ACC112 (cell line): ENCODE measurements around the gene SLC33A1.
"Not testable (repeated sequence)": the region's sequence is repeated elsewhere in the genome, so short reads cannot be mapped to it uniquely, and the experiment has no call there.

ENCODE experiments used
- H2AFZ ChIP-seq: fragments of 200-600 bp; sonication (generic); one replicate; pipeline ENCODE4 v1.6.0; 2017; ENCODE audit warnings: antibody characterized with exemption, low read length; ENCODE audit not compliant: unreplicated experiment
- H3K27ac ChIP-seq: fragments of 200-600 bp; sonication (generic); 2 replicates; pipeline ENCODE4 v1.5.1; 2014; ENCODE audit warnings: low read depth, mild to moderate bottlenecking, antibody characterized with exemption, low read length, moderate library complexity
- H3K27me3 ChIP-seq: fragments of 200-600 bp; sonication (generic); 2 replicates; pipeline ENCODE4 v1.6.1; 2014; ENCODE audit warnings: mild to moderate bottlenecking, antibody characterized with exemption, low read length, moderate library complexity, mixed read lengths; ENCODE audit not compliant: insufficient read depth
- H3K36me3 ChIP-seq: fragments of 200-600 bp; sonication (generic); 2 replicates; pipeline ENCODE4 v1.6.1; 2016; ENCODE audit warnings: mild to moderate bottlenecking, antibody characterized with exemption, low read length, moderate library complexity, mixed read lengths; ENCODE audit not compliant: insufficient read depth
- H3K4me1 ChIP-seq: fragments of 200-600 bp; sonication (generic); one replicate; pipeline ENCODE4 v1.6.1; 2016; ENCODE audit warnings: low read length, mixed read lengths; ENCODE audit not compliant: insufficient read depth, unreplicated experiment, control insufficient read depth
- H3K4me3 ChIP-seq: fragments of 200-600 bp; sonication (generic); 2 replicates; pipeline ENCODE4 v1.5.1; 2014; ENCODE audit warnings: mild to moderate bottlenecking, low read depth, low read length
- H3K79me2 ChIP-seq: fragments of 200-600 bp; sonication (generic); one replicate; pipeline ENCODE4 v1.6.0; 2016; ENCODE audit warnings: low read length; ENCODE audit not compliant: control insufficient read depth, unreplicated experiment, insufficient read depth

The SLC33A1 gene

DNA sequence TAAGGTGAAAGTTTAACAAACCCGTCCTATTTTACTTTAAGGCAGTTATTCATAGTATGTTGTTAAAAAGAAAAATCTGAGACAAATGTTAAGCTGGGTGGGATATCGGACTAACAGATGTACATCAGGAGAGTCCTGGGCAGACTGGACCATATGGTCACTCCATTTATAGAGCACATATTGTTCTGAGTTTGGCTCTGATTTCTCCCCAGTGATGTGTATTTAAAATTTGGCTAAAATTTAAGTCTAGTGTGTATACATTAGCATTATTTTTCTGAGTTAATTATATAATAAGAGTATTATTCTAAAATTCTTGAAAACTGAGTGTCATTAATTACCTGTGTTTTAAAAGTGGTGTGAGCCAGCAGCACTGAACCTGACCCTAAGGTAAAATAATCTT, 22.3 kb upstream of the SLC33A1 start:
- no peak overlapping the region for H3K4me3 ChIP-seq
- peaks cover 98% of the 10 kb centered on the region for H3K79me2 ChIP-seq
- peaks cover 13% of the 10 kb centered on the region for H3K4me1 ChIP-seq
- H3K27ac ChIP-seq: no peak overlapping the region
- no peaks in the 10 kb centered on the region for H3K27me3 ChIP-seq
- H3K36me3 ChIP-seq: no peaks in the 10 kb centered on the region
- H2AFZ ChIP-seq: no peak overlapping the region

DNA sequence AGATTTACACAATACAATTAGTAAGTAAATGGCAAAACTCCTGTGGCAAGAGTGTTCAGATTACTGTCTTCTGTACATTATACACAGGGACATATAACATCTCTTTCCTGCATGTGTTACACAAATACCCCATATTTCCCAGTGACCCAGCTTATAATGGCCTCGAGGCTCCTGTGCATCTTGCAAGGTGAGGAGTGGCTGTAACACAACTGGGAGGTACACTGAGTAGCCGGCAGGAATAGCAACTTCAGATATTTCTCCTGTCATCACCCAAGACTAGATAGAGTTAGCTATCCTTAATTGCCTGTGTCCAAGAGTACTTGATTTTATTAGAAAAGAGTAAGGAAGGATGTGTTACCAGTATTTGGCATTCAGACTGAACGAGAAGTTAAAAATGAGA, 21.8 kb upstream of the SLC33A1 start:
- no peaks in the 10 kb centered on the region for H3K36me3 ChIP-seq
- no peak overlapping the region for H3K27ac ChIP-seq
- no peak overlapping the region for H3K4me3 ChIP-seq
- H3K4me1 ChIP-seq: peaks cover 13% of the 10 kb centered on the region
- H3K79me2 ChIP-seq: peaks cover 98% of the 10 kb centered on the region
- H3K27me3 ChIP-seq: no peaks in the 10 kb centered on the region
- no peak overlapping the region for H2AFZ ChIP-seq

DNA sequence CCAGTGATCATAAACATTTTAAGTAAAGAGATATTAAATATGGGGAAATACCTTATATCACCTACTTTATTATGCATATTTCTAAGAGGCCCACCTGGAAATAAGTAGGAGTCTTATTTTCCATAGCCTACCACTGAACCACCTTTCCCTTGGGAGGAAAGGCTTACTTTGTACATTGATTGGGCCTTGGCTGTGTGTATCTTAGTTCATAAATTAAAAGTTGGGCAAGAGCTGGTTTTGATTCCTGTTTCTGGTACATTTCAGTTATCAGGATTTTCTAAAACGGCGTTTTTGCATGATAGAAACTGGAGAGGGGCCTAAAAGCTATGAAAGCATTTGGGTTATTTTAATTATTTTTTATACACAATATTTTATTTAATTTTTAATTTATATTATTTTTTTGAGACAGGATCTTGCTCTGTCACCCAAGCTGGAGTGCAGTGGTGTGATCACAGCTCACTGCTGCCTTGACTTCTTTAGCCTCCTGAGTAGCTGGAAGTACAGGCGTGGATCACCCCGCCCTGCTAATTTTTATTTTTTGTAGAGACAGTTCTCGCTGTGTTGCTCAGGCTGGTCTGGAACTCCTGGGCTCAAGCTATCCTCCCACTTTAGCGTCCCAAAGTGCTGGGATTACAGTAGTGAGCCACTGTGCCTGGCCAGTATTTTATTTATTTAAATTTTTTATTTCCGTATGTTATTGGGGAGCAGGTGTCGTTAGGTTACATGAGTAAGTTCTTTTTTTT, 18.8 kb upstream of the SLC33A1 start:
- no peak overlapping the region for H2AFZ ChIP-seq
- H3K4me3 ChIP-seq: peak overlapping the region; percentile 84
- no peaks in the 10 kb centered on the region for H3K36me3 ChIP-seq
- H3K27ac ChIP-seq: no peak overlapping the region
- H3K4me1 ChIP-seq: peaks cover 19% of the 10 kb centered on the region
- H3K27me3 ChIP-seq: no peaks in the 10 kb centered on the region
- H3K79me2 ChIP-seq: peaks cover 74% of the 10 kb centered on the region

- Histone ChIP-seq H3K36me3 (no peaks in the 10 kb centered on the region), H3K79me2 (peaks cover 61% of the 10 kb centered on the region), H3K4me3 (peak overlapping the region; percentile 84), H3K27me3 (no peaks in the 10 kb centered on the region), H3K4me1 (peaks cover 19% of the 10 kb centered on the region), H2AFZ (peak overlapping the region; percentile 93), H3K27ac (peak overlapping the region; percentile 72)
These were observed 17.5 kb upstream of the SLC33A1 start for GRCh38 chr3:155871746-155872158.

DNA sequence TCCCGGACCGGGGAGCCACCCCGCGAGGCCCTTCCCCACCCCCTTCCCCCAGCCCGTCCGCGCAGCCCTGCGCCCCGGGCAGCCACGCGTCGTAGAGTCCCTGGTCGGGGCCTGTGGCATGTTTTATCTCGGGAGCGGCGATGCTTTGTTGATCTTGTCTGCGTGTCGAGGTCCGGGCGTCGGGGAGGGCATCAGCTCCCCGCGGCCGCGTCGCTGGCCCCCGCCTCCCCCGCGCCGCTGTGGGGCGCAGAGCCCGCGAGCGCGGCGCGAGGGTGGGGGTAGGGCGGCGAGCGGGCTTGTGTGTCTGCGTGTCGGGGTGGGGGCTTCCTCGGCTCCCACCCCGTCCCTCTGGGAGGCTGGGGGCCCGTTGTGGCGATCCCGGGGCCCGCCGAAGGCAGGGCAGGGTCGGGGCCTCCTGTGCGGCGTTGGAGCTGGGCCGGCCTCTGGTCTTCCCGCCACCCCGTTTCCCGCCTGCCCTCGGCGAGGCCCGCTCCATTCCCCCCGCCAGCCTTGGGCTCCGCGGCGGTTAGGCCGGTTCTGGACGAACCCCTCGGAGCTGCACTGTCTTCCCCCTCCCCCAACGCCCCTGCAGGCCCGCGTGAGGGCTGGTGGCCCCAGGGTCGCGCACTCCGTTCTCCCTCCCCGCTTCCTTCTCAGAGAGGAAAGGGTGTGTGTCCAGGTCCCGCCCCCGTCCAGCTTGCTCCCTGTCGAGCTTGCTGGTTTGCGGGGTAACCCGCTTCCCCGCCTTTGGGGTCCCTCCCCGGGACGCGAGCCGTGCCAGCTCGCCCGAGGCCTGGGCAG, 16.9 kb upstream of the SLC33A1 start:
- H3K4me3 ChIP-seq: peak overlapping the region; percentile 84
- H3K4me1 ChIP-seq: peaks cover 19% of the 10 kb centered on the region
- H3K36me3 ChIP-seq: no peaks in the 10 kb centered on the region
- H3K27me3 ChIP-seq: no peaks in the 10 kb centered on the region
- peak overlapping the region; percentile 72 for H3K27ac ChIP-seq
- H2AFZ ChIP-seq: peak overlapping the region; percentile 93
- peaks cover 55% of the 10 kb centered on the region for H3K79me2 ChIP-seq

DNA sequence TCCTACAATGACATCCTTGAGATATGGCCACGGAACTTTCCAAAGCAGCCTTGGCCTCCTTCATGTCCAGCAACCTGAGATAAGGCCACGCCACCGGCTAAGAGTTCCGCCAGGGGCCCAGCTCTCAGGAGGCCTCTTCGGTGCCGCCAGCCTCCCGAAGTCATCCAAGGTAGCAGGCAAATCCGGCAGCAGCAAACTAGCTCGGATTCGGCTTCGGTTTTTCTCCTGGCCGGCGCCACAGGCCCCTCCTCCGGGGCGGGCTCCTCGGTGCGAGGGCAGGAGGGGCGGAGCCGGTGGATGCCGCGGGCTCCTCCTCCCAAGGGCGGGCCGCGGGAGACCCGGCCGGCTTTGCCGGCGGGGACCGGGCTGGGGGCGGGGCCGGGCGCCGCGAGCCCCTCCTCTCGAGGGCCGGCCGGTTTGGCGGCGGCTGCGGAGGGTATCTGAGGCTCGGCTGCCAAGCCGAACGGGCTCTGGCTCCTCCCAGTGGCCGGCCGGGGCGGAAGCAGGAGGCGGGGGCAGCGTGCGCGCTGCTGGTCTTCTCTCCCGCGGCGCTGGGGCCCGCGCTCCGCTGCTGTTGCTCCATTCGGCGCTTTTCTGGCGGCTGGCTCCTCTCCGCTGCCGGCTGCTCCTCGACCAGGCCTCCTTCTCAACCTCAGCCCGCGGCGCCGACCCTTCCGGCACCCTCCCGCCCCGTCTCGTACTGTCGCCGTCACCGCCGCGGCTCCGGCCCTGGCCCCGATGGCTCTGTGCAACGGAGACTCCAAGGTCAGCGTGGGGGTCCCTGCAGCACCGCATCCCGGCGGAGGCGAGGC, 16.1 kb upstream of the SLC33A1 start, which contains the start of gene GMPS:
GMPS (plus strand) TSS at position 518 of the 812 bp plus-strand sequence; CDS start at position 739, 221 bp downstream.
- peak within 1 kb of the TSS; percentile 84 for H3K4me3 ChIP-seq
- peak within 1 kb of the TSS; percentile 97 for H2AFZ ChIP-seq
- H3K36me3 ChIP-seq: no peaks in the 10 kb centered on the region
- H3K79me2 ChIP-seq: peaks cover 47% of the 10 kb centered on the region
- no peaks in the 10 kb centered on the region for H3K27me3 ChIP-seq
- peaks cover 19% of the 10 kb centered on the region for H3K4me1 ChIP-seq
- H3K27ac ChIP-seq: peak within 1 kb of the TSS; percentile 72

DNA sequence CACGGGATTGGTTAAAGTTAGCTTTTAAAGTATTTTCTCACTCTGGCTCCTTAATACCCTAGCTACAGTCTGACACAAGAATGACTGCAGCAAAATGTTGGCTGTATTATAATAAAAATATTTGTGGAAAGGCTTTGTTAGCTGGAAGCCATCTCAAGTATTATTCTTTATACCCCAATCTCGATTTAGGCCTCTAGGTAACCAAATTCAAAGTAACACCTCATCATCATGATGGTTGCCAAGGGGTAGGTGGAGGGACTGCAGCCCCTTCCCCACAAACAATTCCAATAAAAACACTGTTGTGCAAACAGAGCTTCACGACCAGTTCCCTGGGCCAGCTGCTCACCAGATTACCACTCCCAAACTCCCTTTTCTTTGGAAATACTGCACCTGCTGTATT, 15.5 kb upstream of the SLC33A1 start:
- H3K27me3 ChIP-seq: no peaks in the 10 kb centered on the region
- H3K79me2 ChIP-seq: peaks cover 40% of the 10 kb centered on the region
- peak overlapping the region; percentile 97 for H2AFZ ChIP-seq
- peak overlapping the region; percentile 77 for H3K4me3 ChIP-seq
- H3K4me1 ChIP-seq: peaks cover 14% of the 10 kb centered on the region
- no peaks in the 10 kb centered on the region for H3K36me3 ChIP-seq
- H3K27ac ChIP-seq: peak overlapping the region; percentile 59

DNA sequence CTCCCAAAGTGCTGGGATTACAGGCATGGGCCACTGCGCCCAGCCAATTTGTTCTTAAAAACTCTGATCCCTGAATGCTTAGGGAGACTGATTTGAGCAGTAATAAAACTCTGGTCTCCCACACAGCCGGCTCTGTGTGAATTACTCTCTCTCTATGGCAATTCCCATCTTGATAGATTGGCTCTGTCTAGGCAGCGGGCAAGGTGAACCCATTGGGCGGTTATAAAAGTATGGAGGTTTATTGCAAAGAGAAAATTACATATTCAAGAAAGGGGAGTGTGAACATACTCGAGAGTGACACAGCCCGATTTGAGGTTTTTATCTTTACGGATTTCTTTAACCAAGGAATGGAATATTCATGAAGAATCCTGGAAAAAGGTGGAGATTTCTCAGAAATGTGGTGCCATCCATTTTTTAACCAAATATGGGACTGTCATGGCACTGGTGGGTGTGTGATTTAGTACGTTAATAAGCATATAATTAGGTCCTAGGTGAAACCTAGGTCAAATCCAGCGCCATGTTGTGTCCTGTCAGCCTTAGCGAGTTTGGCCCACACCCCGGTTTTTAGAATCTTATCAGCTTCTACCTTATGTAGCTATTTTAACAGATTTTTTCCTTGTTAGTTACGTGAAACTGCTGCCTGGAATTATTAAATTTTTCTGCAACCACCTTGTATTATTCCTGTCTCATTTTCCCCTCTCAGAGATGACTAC, 9.0 kb upstream of the SLC33A1 start:
- Histone ChIP-seq H3K27ac (no peak overlapping the region), H2AFZ (no peak overlapping the region), H3K79me2 (no peaks in the 10 kb centered on the region), H3K4me3 (no peak overlapping the region), H3K4me1 (peaks cover 6% of the 10 kb centered on the region), H3K36me3 (no peaks in the 10 kb centered on the region), H3K27me3 (no peaks in the 10 kb centered on the region)

DNA sequence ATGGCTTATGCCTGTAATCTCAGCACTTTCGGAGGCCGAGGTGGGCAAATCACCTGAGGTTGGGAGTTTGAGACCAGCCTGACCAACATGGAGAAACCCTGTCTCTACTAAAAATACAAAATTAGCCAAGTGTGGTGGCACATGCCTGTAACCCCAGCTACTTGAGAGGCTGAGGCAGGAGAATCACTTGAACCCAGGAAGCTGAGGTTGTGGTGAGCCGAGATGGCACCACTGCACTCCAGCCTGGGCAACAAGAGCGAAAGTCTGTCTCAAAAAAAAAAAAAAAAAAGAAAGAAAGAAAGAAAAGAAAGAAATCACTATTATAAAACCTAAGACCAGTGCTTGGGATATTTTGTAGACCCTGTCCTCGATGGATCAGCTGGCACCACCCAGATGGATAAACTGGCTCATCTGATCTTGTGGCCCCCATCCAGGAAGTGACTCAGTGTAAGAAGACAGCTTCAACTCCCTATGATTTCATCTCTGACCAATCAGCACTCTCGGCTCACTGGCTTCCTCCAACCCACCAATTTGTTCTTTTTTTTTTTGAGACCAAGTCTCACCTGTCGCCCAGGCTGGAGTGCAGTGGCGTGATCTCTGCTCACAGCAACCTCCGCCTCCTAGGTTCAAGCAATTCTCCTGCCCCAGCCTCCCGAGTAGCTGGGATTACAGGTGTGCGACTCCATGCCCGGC, 8.2 kb upstream of the SLC33A1 start:
- H3K27me3 ChIP-seq, H3K4me1 ChIP-seq, H2AFZ ChIP-seq, H3K4me3 ChIP-seq, H3K27ac ChIP-seq, H3K36me3 ChIP-seq, H3K79me2 ChIP-seq: not testable (repeated sequence)
